Activated naive CD8-positive, alpha-beta T cell treated with anti-CD3 and anti-CD28 coated beads for 36 hours (primary cell): Measurements from ENCODE around the gene TP53AIP1. TPM values are rescaled to one million over a fixed set of nuclear protein-coding genes. Genes with fewer than 3 reads are reported as not detected.
A peak's percentile ranks its signal among the peaks of the same experiment; 100 is the strongest.

Experiments
- DNase-seq: peaks from one replicate; pipeline ENCODE4 v3.0.0; 2021
- H3K27ac Mint-ChIP-seq: one replicate; pipeline ENCODE4 v1.8.0; 2022; ENCODE audit warnings: mild to moderate bottlenecking, moderate library complexity, mixed read lengths
- H3K27me3 Mint-ChIP-seq: one replicate; pipeline ENCODE4 v1.8.0; 2022; ENCODE audit warnings: mild to moderate bottlenecking, mixed read lengths
- H3K36me3 Mint-ChIP-seq: one replicate; pipeline ENCODE4 v1.8.0; 2021; ENCODE audit warnings: mild to moderate bottlenecking, mixed read lengths
- H3K4me1 Mint-ChIP-seq: one replicate; pipeline ENCODE4 v1.8.0; 2021; ENCODE audit warnings: mixed read lengths
- H3K4me3 Mint-ChIP-seq: one replicate; pipeline ENCODE4 v1.8.0; 2022; ENCODE audit warnings: mild to moderate bottlenecking, moderate library complexity, mixed read lengths
- H3K9me3 Mint-ChIP-seq: one replicate; pipeline ENCODE4 v1.8.0; 2022; ENCODE audit warnings: mixed read lengths
- total RNA-seq, 2 experiments: library from RNA; stranded (reverse); gene quantifications; one replicate each; pipeline ENCODE4 v1.2.3, GENCODE V29; 2021

The TP53AIP1 gene
- total RNA-seq, 2 experiments from 2014 or later = not detected

GRCh38 chr11:128896356-128896755 is 46.3 kb downstream of the TP53AIP1 start:
- DNase-seq = no peak
- Mint-ChIP-seq H3K27ac (no peak overlapping the region), H3K9me3 (no peaks in the 10 kb centered on the region), H3K4me1 (peaks cover 7% of the 10 kb centered on the region), H3K36me3 (no peaks in the 10 kb centered on the region), H3K27me3 (peaks cover 31% of the 10 kb centered on the region), H3K4me3 (no peak overlapping the region)

- Mint-ChIP-seq H3K4me3 (no peak overlapping the region), H3K27me3 (peaks cover 39% of the 10 kb centered on the region)
These were observed 47.1 kb downstream of the TP53AIP1 start for GRCh38 chr11:128895526-128895925.

GRCh38 chr11:128894685-128895084 is 48.0 kb downstream of the TP53AIP1 start:
- Mint-ChIP-seq H3K9me3 (no peaks in the 10 kb centered on the region), H3K27me3 (peaks cover 48% of the 10 kb centered on the region), H3K4me1 (peaks cover 8% of the 10 kb centered on the region), H3K36me3 (no peaks in the 10 kb centered on the region), H3K27ac (no peak overlapping the region), H3K4me3 (no peak overlapping the region)
- DNase-seq = no peak

More at GRCh38 chr11:128895526-128895925, 47.1 kb downstream of the TP53AIP1 start:
- Mint-ChIP-seq H3K27ac (no peak overlapping the region), H3K36me3 (no peaks in the 10 kb centered on the region), H3K4me1 (peaks cover 8% of the 10 kb centered on the region), H3K9me3 (no peaks in the 10 kb centered on the region)
- no peak for DNase-seq

- H3K9me3 Mint-ChIP-seq = no peaks in the 10 kb centered on the region
- no peaks in the 10 kb centered on the region for H3K36me3 Mint-ChIP-seq
- DNase-seq = no peak
- H3K27me3 Mint-ChIP-seq = peaks cover 52% of the 10 kb centered on the region
- H3K4me1 Mint-ChIP-seq = peaks cover 8% of the 10 kb centered on the region
- H3K4me3 Mint-ChIP-seq = no peak overlapping the region
- H3K27ac Mint-ChIP-seq = no peak overlapping the region
These were observed 48.4 kb downstream of the TP53AIP1 start for GRCh38 chr11:128894286-128894681.

- no peak for DNase-seq
- Mint-ChIP-seq H3K4me3 (no peak overlapping the region), H3K36me3 (no peaks in the 10 kb centered on the region), H3K9me3 (no peaks in the 10 kb centered on the region), H3K27ac (no peak overlapping the region), H3K4me1 (peaks cover 8% of the 10 kb centered on the region), H3K27me3 (peaks cover 55% of the 10 kb centered on the region)
These were observed 48.9 kb downstream of the TP53AIP1 start for GRCh38 chr11:128893578-128894285.

GRCh38 chr11:128892866-128893565 is 49.7 kb downstream of the TP53AIP1 start:
- peaks cover 61% of the 10 kb centered on the region for H3K27me3 Mint-ChIP-seq
- no peak overlapping the region for H3K4me3 Mint-ChIP-seq
- peaks cover 8% of the 10 kb centered on the region for H3K4me1 Mint-ChIP-seq
- no peak overlapping the region for H3K27ac Mint-ChIP-seq
- H3K36me3 Mint-ChIP-seq = no peaks in the 10 kb centered on the region
- no peak for DNase-seq
- H3K9me3 Mint-ChIP-seq = no peaks in the 10 kb centered on the region

- Mint-ChIP-seq H3K27ac (no peak overlapping the region), H3K4me3 (no peak overlapping the region), H3K36me3 (no peaks in the 10 kb centered on the region), H3K27me3 (peaks cover 69% of the 10 kb centered on the region), H3K9me3 (no peaks in the 10 kb centered on the region), H3K4me1 (peaks cover 8% of the 10 kb centered on the region)
- no peak for DNase-seq
These were observed 50.7 kb downstream of the TP53AIP1 start for GRCh38 chr11:128891913-128892398.

- peaks cover 69% of the 10 kb centered on the region for H3K27me3 Mint-ChIP-seq
- no peak within 1 kb of the TSS for H3K27ac Mint-ChIP-seq
- no peaks in the 10 kb centered on the region for H3K36me3 Mint-ChIP-seq
- peaks cover 8% of the 10 kb centered on the region for H3K4me1 Mint-ChIP-seq
- peak; percentile 29 for DNase-seq
- peak within 1 kb of the TSS; percentile 68 for H3K4me3 Mint-ChIP-seq
- no peaks in the 10 kb centered on the region for H3K9me3 Mint-ChIP-seq
These were observed 51.9 kb downstream of the TP53AIP1 start, which contains the start of gene KCNJ5 for GRCh38 chr11:128890543-128891368. KCNJ5 (plus strand) TSS chr11:128891356; CDS start chr11:128911274, 19,918 bp downstream.

- H3K4me1 Mint-ChIP-seq = peaks cover 8% of the 10 kb centered on the region
- no peaks in the 10 kb centered on the region for H3K9me3 Mint-ChIP-seq
- no peak overlapping the region for H3K4me3 Mint-ChIP-seq
- no peak for DNase-seq
- no peak overlapping the region for H3K27ac Mint-ChIP-seq
- H3K27me3 Mint-ChIP-seq = peaks cover 72% of the 10 kb centered on the region
- no peaks in the 10 kb centered on the region for H3K36me3 Mint-ChIP-seq
These were observed 52.5 kb downstream of the TP53AIP1 start for GRCh38 chr11:128890216-128890542.

- H3K4me1 Mint-ChIP-seq = peaks cover 8% of the 10 kb centered on the region
- peaks cover 74% of the 10 kb centered on the region for H3K27me3 Mint-ChIP-seq
- no peak overlapping the region for H3K4me3 Mint-ChIP-seq
These were observed 52.9 kb downstream of the TP53AIP1 start for GRCh38 chr11:128889657-128890213.

GRCh38 chr11:128888034-128888985 is 54.4 kb downstream of the TP53AIP1 start:
- peaks cover 6% of the 10 kb centered on the region for H3K4me1 Mint-ChIP-seq
- no peak overlapping the region for H3K27ac Mint-ChIP-seq
- no peak for DNase-seq
- H3K4me3 Mint-ChIP-seq = no peak overlapping the region
- H3K27me3 Mint-ChIP-seq = peaks cover 77% of the 10 kb centered on the region
- no peaks in the 10 kb centered on the region for H3K9me3 Mint-ChIP-seq
- H3K36me3 Mint-ChIP-seq = no peaks in the 10 kb centered on the region

More at GRCh38 chr11:128889657-128890213, 52.9 kb downstream of the TP53AIP1 start:
- no peak for DNase-seq
- Mint-ChIP-seq H3K27ac (no peak overlapping the region), H3K36me3 (no peaks in the 10 kb centered on the region), H3K9me3 (no peaks in the 10 kb centered on the region)

- Mint-ChIP-seq H3K27ac (no peak overlapping the region), H3K27me3 (peaks cover 77% of the 10 kb centered on the region), H3K4me1 (peaks cover 3% of the 10 kb centered on the region), H3K36me3 (no peaks in the 10 kb centered on the region), H3K9me3 (no peaks in the 10 kb centered on the region), H3K4me3 (no peak overlapping the region)
- no peak for DNase-seq
These were observed 56.1 kb downstream of the TP53AIP1 start for GRCh38 chr11:128886406-128887124.
